Measurements from ENCODE around the gene OSER1. TPM values are rescaled to one million over a fixed set of nuclear protein-coding genes. Genes with fewer than 3 reads are reported as not detected.
A peak's percentile ranks its signal among the peaks of the same experiment; 100 is the strongest.

The OSER1 gene
- total RNA-seq, 2 experiments from 2014 or later, result 172 TPM

DNA sequence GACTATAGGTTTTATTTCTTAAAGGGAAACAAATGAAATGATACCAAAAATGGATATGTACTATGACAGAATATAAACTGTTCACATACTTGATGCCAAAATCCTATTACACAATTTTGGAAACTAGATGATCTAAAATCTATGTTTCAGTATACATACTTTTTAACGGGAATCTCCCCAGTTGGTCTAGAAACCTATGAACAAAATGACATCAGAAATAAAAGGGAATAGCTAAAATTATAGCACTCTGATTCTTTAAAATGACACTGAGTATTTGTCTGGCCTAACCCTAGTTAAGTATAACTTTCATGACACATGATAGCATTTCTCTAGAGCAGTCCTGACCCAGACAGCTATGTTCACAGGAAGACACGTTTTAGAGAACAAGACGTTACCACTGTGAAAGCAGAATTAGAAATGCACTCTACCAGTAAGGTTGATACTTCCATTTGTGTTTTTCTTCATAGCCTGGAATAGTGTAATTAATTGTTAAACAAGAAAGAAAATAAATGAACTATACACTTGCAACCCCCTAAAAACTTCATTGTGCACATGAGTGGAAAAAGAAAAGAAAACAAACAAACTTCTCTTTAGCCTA, 3.3 kb downstream of the OSER1 start:
- Histone ChIP-seq H3K27ac (ENCODE audit: low read depth in 1 of 2, low read length in 2 of 2) (no peak overlapping the region), H3K27me3 (ENCODE audit: control insufficient read depth in 1 of 2, insufficient read depth in 2 of 2, low read length in 2 of 2) (no peaks in the 10 kb centered on the region), H3K4me1 (ENCODE audit: insufficient read depth, low read length) (peaks cover 23% of the 10 kb centered on the region), H3K9me3 (ENCODE audit: control insufficient read depth in 1 of 2, insufficient read depth in 1 of 2, low read length in 2 of 2) (no peaks in the 10 kb centered on the region), H3K4me3 (ENCODE audit: low read length) (no peak overlapping the region), H3K36me3 (ENCODE audit: insufficient read depth, low read length) (peaks cover 34% of the 10 kb centered on the region)
- Mint-ChIP-seq H3K9me3 (no peaks in the 10 kb centered on the region), H3K27me3 (no peaks in the 10 kb centered on the region), H3K4me3 (peak overlapping the region; percentile 62), H3K27ac (peak overlapping the region; percentile 61), H3K4me1 (ENCODE audit: low read depth) (peaks cover 72% of the 10 kb centered on the region), H3K36me3 (ENCODE audit: low read depth) (peaks cover 88% of the 10 kb centered on the region)
- CTCF ChIA-PET, result interaction anchor here (2.0 kb wide), 1 partner anchor 11 kb away, joined by 9 read pairs; no protein-coding TSS in a partner anchor
- DNase-seq, result no peak
- ATAC-seq (ENCODE audit: poor library complexity), result no peak
- POLR2A ChIA-PET, result no interaction called here
- TF ChIP-seq CTCF (IDR thresholded peaks at IDR 0.05), result no peak
- intact Hi-C loops (cut with DNase I, micrococcal nuclease), result no loop called here

GRCh38 chr20:44206132-44206531, 4.4 kb downstream of the OSER1 start:
- no peak overlapping the region for H3K27ac Mint-ChIP-seq
- peaks cover 69% of the 10 kb centered on the region for H3K4me1 Mint-ChIP-seq (ENCODE audit: low read depth)
- CTCF ChIA-PET, result interaction anchor here (1.4 kb wide), 1 partner anchor 11 kb away, joined by 3 read pairs; no protein-coding TSS in a partner anchor
- H3K9me3 ChIP-seq (ENCODE audit: control insufficient read depth in 1 of 2, insufficient read depth in 1 of 2, low read length in 2 of 2), result no peaks in the 10 kb centered on the region
- peaks cover 95% of the 10 kb centered on the region for H3K36me3 Mint-ChIP-seq (ENCODE audit: low read depth)
- H3K27ac ChIP-seq (ENCODE audit: low read depth in 1 of 2, low read length in 2 of 2), result no peak overlapping the region
- H3K27me3 Mint-ChIP-seq, result no peaks in the 10 kb centered on the region
- DNase-seq, result no peak
- peaks cover 14% of the 10 kb centered on the region for H3K4me1 ChIP-seq (ENCODE audit: insufficient read depth, low read length)
- H3K9me3 Mint-ChIP-seq, result no peaks in the 10 kb centered on the region
- POLR2A ChIA-PET, result no interaction called here
- H3K4me3 ChIP-seq (ENCODE audit: low read length), result no peak overlapping the region
- no peaks in the 10 kb centered on the region for H3K27me3 ChIP-seq (ENCODE audit: control insufficient read depth in 1 of 2, insufficient read depth in 2 of 2, low read length in 2 of 2)
- H3K36me3 ChIP-seq (ENCODE audit: insufficient read depth, low read length), result peaks cover 45% of the 10 kb centered on the region
- no peak for ATAC-seq (ENCODE audit: poor library complexity)
- intact Hi-C loops (cut with DNase I, micrococcal nuclease), result no loop called here
- no peak for TF ChIP-seq CTCF (IDR thresholded peaks at IDR 0.05)
- peak overlapping the region; percentile 36 for H3K4me3 Mint-ChIP-seq

GRCh38 chr20:44204832-44205215, 5.7 kb downstream of the OSER1 start:
- ChIA-PET POLR2A (no interaction called here), CTCF (interaction anchor here (1.3 kb wide), 1 partner anchor 106 kb away, joined by 3 read pairs; the partner anchor contains the start of gene FITM2)
- no peaks in the 10 kb centered on the region for H3K9me3 Mint-ChIP-seq
- Histone ChIP-seq H3K36me3 (ENCODE audit: insufficient read depth, low read length) (peaks cover 58% of the 10 kb centered on the region), H3K27ac (ENCODE audit: low read depth in 1 of 2, low read length in 2 of 2) (no peak overlapping the region), H3K9me3 (ENCODE audit: control insufficient read depth in 1 of 2, insufficient read depth in 1 of 2, low read length in 2 of 2) (no peaks in the 10 kb centered on the region), H3K27me3 (ENCODE audit: control insufficient read depth in 1 of 2, insufficient read depth in 2 of 2, low read length in 2 of 2) (no peaks in the 10 kb centered on the region), H3K4me3 (ENCODE audit: low read length) (no peak overlapping the region), H3K4me1 (ENCODE audit: insufficient read depth, low read length) (peaks cover 9% of the 10 kb centered on the region)
- peaks cover 96% of the 10 kb centered on the region for H3K36me3 Mint-ChIP-seq (ENCODE audit: low read depth)
- no peak overlapping the region for H3K27ac Mint-ChIP-seq
- intact Hi-C loops (cut with DNase I, micrococcal nuclease), result no loop called here
- H3K4me3 Mint-ChIP-seq, result no peak overlapping the region
- no peaks in the 10 kb centered on the region for H3K27me3 Mint-ChIP-seq
- DNase-seq, result no peak
- no peak for ATAC-seq (ENCODE audit: poor library complexity)
- H3K4me1 Mint-ChIP-seq (ENCODE audit: low read depth), result peaks cover 69% of the 10 kb centered on the region
- TF ChIP-seq CTCF (IDR thresholded peaks at IDR 0.05), result no peak
